Astrocyte (in vitro differentiated cells and primary cell): ENCODE results near the gene PTPRN2. TPM values are rescaled to one million over a fixed set of nuclear protein-coding genes. Genes with fewer than 3 reads are reported as not detected.

Source experiments
- DNase-seq: peaks from one replicate; pipeline ENCODE4 v3.0.0-alpha.2; 2010; ENCODE audit warnings: low read depth
- FAIRE-seq: peaks from 2 replicates; lab custom pipeline; 2011; peaks lifted over from hg19 to GRCh38; lab: Jason Lieb, UNC
- H2AFZ ChIP-seq: 2 replicates; pipeline ENCODE4 v1.6.0; 2012; ENCODE audit warnings: low read depth, low read length, inconsistent platforms
- H3K27ac ChIP-seq: 2 replicates; pipeline ENCODE4 v1.5.1; 2011; ENCODE audit warnings: low read depth, low read length, inconsistent platforms
- H3K27me3 ChIP-seq: 2 replicates; pipeline ENCODE4 v1.6.0; 2011; ENCODE audit warnings: low read length, inconsistent platforms; ENCODE audit not compliant: insufficient read depth
- H3K36me3 ChIP-seq: 2 replicates; pipeline ENCODE4 v1.5.1; 2011; ENCODE audit warnings: low read length, inconsistent platforms; ENCODE audit not compliant: insufficient read depth
- H3K4me1 ChIP-seq: 2 replicates; pipeline ENCODE4 v1.5.1; 2011; ENCODE audit warnings: low read length, inconsistent platforms; ENCODE audit not compliant: insufficient read depth
- H3K4me2 ChIP-seq: 2 replicates; pipeline ENCODE4 v1.6.0; 2012; ENCODE audit warnings: low read length, inconsistent platforms
- H3K4me3 ChIP-seq: 2 replicates; pipeline ENCODE4 v1.5.1; 2011; ENCODE audit warnings: low read depth, mild to moderate bottlenecking, low read length, inconsistent platforms; ENCODE audit not compliant: insufficient read depth
- H3K79me2 ChIP-seq: 2 replicates; pipeline ENCODE4 v1.6.0; 2012; ENCODE audit warnings: mild to moderate bottlenecking, low read length, inconsistent platforms; ENCODE audit not compliant: insufficient read depth
- H3K9ac ChIP-seq: 2 replicates; pipeline ENCODE4 v1.6.0; 2012; ENCODE audit warnings: mild to moderate bottlenecking, low read length, inconsistent platforms
- H3K9me3 ChIP-seq: 2 replicates; pipeline ENCODE4 v1.5.1; 2012; ENCODE audit warnings: low read depth, mild to moderate bottlenecking, low read length, inconsistent platforms; ENCODE audit not compliant: insufficient read depth
- H4K20me1 ChIP-seq: 2 replicates; pipeline ENCODE4 v1.6.0; 2012; ENCODE audit warnings: low read length, inconsistent platforms; ENCODE audit not compliant: insufficient read depth
- H3K27ac Mint-ChIP-seq: one replicate; pipeline ENCODE4 v1.8.0; 2021; ENCODE audit warnings: mild to moderate bottlenecking, mixed read lengths; ENCODE audit not compliant: unreplicated experiment
- H3K27me3 Mint-ChIP-seq: one replicate; pipeline ENCODE4 v1.8.0; 2021; ENCODE audit warnings: low read depth, mixed read lengths; ENCODE audit not compliant: unreplicated experiment
- H3K36me3 Mint-ChIP-seq: one replicate; pipeline ENCODE4 v1.8.0; 2021; ENCODE audit warnings: low read depth, mixed read lengths; ENCODE audit not compliant: unreplicated experiment
- H3K4me1 Mint-ChIP-seq: one replicate; pipeline ENCODE4 v1.8.0; 2021; ENCODE audit warnings: low read depth, mixed read lengths; ENCODE audit not compliant: unreplicated experiment
- H3K4me3 Mint-ChIP-seq: one replicate; pipeline ENCODE4 v1.8.0; 2021; ENCODE audit warnings: mild to moderate bottlenecking, moderate library complexity, mixed read lengths; ENCODE audit not compliant: unreplicated experiment
- H3K9me3 Mint-ChIP-seq: one replicate; pipeline ENCODE4 v1.8.0; 2021; ENCODE audit warnings: mild to moderate bottlenecking, mixed read lengths; ENCODE audit not compliant: unreplicated experiment
- CTCF ChIP-seq: IDR thresholded peaks from 2 replicates; pipeline ENCODE4 v1.5.1; 2011; ENCODE audit warnings: low read depth, mild to moderate bottlenecking, inconsistent platforms, low read length, moderate library complexity; ENCODE audit not compliant: insufficient read depth
- EZH2 ChIP-seq: IDR thresholded peaks from 2 replicates; pipeline ENCODE4 v1.6.1; 2012; ENCODE audit warnings: mild to moderate bottlenecking, low read length, inconsistent platforms; ENCODE audit not compliant: insufficient read depth
- total RNA-seq: library from RNA; stranded (reverse); gene quantifications from 2 replicates; pipeline ENCODE4 v1.2.1, GENCODE V29; 2021

PTPRN2 gene
- total RNA-seq, 1 donor from 2014 or later, result 0.09 TPM

DNA sequence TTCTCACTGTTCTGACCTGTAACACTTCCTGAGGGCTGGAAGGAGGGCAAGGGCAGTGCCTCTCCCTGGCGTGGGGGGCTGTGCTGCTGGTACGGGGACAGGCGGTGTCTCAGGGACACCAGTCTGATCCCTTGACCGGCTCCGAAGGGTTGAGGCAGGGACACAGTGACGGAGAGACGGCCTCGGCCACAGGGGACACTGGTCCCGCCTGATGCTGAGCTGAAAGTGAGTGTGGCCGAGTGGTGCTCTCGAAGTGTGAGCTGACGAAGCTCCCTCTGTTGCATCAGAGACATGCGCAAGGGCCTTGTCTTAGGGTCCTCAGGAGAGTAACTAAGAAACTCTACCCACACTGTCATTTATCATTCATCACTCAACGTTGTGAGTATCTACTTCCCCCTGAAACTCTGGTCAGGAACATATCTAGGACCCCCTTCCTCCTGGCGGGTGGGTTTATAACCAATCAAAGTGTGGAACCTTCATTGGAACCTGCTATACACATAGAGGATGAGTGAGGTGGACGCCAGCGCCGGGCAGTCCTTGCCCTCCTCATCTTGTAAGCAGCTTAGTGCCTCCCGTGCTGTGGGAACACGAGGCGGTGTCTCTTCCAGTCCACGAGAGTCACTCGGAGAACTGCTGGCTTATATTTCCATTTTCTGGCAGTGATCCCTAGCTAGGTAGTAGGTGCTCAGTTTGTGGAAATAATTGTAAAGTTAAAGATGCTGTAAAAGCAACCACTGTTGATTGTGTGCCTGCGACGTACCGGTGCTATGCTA is 967.7 kb downstream of the PTPRN2 start:
- Histone ChIP-seq H3K79me2 (no peaks in the 10 kb centered on the region), H3K27ac (no peak overlapping the region), H3K9me3 (no peaks in the 10 kb centered on the region), H3K9ac (no peak overlapping the region), H2AFZ (no peak overlapping the region), H3K4me2 (no peak overlapping the region), H3K4me1 (no peaks in the 10 kb centered on the region), H4K20me1 (no peaks in the 10 kb centered on the region), H3K4me3 (no peak overlapping the region), H3K36me3 (no peaks in the 10 kb centered on the region), H3K27me3 (no peaks in the 10 kb centered on the region)
- Mint-ChIP-seq H3K9me3 (peaks cover 39% of the 10 kb centered on the region), H3K36me3 (no peaks in the 10 kb centered on the region), H3K27me3 (no peaks in the 10 kb centered on the region), H3K4me3 (no peak overlapping the region), H3K27ac (no peak overlapping the region), H3K4me1 (no peaks in the 10 kb centered on the region)
- FAIRE-seq (no peak), DNase-seq (no peak)
- TF ChIP-seq EZH2, result no peak
- no peak for TF ChIP-seq CTCF

- Mint-ChIP-seq H3K4me3 (no peak overlapping the region), H3K9me3 (peaks cover 37% of the 10 kb centered on the region), H3K4me1 (no peaks in the 10 kb centered on the region), H3K27ac (no peak overlapping the region), H3K27me3 (no peaks in the 10 kb centered on the region), H3K36me3 (no peaks in the 10 kb centered on the region)
- no peaks in the 10 kb centered on the region for H3K79me2 ChIP-seq
- H3K4me3 ChIP-seq, result no peak overlapping the region
- H3K9ac ChIP-seq, result no peak overlapping the region
- H3K4me1 ChIP-seq, result no peaks in the 10 kb centered on the region
- H3K27ac ChIP-seq, result no peak overlapping the region
- TF ChIP-seq CTCF, result no peak
- TF ChIP-seq EZH2, result no peak
- H3K4me2 ChIP-seq, result no peak overlapping the region
- no peaks in the 10 kb centered on the region for H4K20me1 ChIP-seq
- no peaks in the 10 kb centered on the region for H3K36me3 ChIP-seq
- DNase-seq (no peak), FAIRE-seq (no peak)
- H3K9me3 ChIP-seq, result no peaks in the 10 kb centered on the region
- H3K27me3 ChIP-seq, result no peaks in the 10 kb centered on the region
- H2AFZ ChIP-seq, result no peak overlapping the region
These were observed 968.6 kb downstream of the PTPRN2 start for GRCh38 chr7:157618823-157619606.
